Right hindlimb (tissue), 1 donor: ENCODE data around the gene KIFAP3.
"Not testable (repeated sequence)": the region's sequence is repeated elsewhere in the genome, so short reads cannot be mapped to it uniquely, and the experiment has no call there.

Experiments
- DNase-seq: peaks from one replicate; pipeline ENCODE4 v3.0.0-alpha.2; 2018

KIFAP3 gene

DNA sequence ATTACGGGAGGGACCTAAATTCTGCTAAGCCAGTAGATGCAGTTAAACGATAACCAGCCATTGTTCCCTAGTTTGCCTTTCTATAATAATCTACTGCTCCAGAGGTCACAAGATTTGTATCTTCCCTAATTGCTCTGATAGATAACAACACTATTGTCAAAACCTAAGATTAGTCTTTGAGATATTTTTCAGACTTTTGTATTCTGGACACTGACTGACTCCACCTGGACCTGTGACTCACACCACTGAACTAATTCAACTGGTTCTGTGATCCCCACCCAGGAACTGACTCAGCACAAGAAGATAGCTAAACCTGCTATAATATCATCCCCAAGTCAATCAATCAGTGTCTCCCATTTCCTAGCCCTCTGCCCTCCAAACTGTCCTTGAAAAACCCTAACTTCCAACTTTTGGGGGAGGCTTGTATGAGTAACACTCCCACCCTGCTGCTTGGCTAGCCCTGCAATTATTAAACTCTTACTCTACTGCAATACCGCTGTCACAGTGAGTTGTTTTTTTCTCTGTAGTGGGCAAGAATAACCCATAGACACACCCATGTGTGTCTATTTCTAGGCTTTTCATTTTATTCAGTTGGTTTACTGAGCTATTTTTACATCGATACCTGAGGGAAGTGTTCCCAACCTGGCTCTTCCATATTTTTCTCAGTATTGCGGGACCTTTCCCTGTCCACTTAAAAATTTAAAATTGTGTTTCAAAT, 11.2 kb downstream of the KIFAP3 start:
- DNase-seq: no peak

DNA sequence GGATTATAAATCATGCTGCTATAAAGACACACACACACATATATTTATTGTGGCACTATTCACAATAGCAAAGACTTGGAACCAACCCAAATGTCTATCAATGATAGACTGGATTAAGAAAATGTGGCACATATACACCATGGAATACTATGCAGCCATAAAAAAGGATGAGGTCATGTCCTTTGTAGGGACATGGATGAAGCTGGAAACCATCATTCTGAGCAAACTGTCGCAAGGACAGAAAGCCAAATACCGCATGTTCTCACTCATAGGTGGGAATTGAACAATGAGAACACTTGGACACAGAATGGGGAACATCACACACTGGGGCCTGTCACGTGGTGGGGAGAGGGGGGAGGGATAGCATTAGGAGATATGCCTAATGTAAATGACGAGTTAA, 12.8 kb downstream of the KIFAP3 start:
- DNase-seq: not testable (repeated sequence)

DNA sequence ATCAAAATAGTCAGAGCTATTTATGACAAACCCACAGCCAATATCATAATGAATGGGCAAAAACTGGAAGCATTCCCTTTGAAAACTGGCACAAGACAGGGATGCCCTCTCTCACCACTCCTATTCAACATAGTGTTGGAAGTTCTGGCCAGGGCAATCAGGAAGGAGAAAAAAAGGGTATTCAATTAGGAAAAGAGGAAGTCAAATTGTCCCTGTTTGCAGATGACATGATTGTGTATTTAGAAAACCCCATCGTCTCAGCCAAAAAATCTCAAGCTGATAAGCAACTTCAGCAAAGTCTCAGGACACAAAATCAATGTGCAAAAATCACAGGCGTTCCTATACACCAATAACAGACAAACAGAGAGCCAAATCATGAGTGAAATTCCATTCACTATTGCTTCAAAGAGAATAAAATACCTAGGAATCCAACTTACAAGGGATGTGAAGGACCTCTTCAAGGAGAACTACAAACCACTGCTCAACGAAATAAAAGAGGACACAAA, 14.4 kb downstream of the KIFAP3 start:
- DNase-seq: not testable (repeated sequence)

DNA sequence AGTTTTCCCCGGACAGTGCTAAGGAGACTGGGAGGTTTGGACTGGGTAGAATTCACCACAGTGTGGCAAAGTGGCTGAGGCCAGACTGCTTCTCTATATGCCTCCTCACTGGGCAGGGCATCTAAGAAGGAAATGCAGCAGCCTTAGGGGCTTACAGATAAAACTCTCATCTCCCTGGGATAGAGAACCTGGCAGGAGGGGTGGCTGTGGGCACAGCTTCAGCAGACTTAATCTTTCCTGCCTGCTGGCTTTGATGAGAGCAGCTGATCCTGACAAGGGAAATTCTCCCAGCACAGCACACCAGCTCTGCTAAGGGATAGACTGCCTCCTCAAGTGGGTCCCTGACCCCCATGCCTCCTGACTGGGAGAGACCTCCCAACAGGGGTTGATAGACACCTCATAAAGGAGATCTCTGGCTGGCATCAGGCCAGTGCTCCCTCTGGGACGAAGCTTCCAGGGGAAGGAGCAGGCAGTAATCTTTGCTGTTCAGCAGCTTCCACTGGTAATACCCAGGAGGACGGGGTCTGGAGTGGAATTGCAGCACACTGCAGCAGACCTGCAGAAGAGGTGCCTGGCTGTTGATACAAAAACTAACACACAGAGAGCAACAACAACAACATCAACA, 25.2 kb downstream of the KIFAP3 start:
- no peak for DNase-seq

DNA sequence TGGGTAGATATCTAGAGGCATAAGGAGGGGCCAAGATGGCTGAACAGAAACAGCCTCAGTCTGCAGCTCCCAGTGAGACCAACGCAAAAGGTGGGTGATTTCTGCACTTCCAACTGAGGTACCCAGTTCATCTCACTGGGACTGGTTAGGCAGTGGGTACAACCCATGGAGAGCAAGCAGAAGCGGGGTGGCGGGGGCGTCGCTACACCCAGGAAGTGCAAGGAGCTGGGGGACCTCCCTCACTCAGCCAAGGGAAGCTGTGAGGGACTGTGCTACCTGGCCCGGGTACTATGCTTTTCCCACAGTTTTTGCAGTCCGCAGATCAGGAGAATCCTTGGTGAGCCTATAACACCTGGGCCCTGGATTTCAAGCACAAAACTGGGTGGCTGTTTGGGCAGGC, 26.0 kb downstream of the KIFAP3 start:
- DNase-seq: no peak

DNA sequence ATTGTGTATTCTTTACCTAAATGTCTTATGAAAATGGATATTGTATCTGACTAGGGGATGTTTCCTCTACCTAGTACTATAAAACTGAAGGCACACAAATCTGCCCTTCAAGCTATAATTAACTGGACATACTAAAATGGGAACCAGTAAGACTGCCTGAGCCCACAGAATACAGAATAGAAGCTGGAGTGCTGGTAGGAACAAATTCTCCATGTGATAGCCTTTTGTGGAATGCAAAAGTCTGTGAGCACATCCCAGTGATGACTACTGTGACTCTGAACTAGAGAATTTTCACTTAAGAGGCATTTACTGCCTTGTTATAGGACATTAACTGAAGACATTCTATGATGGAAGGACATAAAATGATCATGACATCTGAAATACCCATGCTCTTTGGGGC, 30.3 kb downstream of the KIFAP3 start:
- DNase-seq: no peak

DNA sequence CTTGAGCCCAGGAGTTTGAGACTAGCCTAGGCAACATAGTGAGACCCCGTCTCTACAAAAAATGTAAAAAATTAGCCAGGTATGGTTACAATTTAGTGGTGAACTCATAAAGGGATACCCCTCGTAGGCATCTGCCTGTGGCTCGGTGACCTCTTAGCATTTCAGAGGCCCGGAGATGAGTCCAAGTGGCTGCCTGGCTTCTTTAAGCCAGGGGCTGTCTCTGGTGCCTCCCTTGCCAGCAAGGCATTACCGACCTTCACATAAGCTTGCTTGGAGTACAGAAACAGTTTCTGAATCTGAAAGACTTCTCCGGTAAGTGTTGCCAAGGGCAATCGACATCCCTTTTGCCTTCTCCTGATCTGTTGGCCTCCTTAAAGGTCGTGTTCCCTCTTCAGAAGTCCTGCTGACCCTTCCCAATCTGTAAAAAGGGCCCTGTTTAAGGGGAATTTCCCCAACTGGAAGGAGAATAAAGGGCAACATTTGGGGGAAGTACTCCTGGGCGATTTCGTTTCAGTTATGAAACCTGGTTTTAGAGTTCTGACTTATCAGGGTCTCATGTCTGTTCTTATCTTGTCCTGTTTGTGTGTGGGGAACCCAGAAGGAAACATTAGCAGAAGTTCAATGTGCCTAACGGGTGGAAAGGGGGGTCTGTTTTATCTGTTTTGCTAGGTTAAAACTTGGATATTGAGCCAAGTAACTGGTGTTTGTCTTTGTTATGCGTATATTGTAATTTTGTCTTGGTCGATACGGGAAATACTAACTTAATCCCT, 32.9 kb downstream of the KIFAP3 start:
- no peak for DNase-seq

DNA sequence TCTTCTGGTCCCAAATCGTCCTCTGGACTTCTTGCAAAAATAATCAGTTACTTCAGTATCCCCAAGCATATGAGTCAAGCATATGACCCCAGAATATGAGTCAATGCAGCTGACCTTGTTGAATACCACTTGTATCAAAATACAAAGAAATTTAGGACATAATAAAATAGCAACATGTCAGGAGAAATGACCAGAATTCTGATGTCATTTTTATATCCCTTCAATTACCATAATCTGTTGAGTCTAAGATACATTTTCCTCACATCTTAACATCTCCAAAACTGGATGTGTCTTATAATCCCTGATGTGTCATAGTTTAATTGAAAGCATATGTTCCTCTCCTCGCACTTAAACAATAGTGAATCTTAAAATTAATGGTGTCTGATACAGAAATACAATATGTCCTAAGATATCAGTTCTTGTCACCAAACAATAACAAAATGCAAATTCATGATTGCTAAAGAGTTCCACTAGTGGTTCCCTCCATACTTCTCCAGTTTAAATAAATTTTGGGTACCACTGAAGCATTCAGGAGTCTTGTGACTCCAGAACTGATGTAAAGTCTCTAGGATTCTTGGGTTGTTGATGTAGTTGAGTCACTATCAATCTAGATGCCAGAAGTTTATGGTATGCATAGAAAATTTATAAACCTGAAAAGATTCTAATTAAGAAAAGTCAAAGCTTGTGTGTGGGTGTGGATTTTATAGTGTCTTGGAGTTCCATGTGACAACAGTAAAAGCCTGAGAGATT, 41.8 kb downstream of the KIFAP3 start:
- no peak for DNase-seq

DNA sequence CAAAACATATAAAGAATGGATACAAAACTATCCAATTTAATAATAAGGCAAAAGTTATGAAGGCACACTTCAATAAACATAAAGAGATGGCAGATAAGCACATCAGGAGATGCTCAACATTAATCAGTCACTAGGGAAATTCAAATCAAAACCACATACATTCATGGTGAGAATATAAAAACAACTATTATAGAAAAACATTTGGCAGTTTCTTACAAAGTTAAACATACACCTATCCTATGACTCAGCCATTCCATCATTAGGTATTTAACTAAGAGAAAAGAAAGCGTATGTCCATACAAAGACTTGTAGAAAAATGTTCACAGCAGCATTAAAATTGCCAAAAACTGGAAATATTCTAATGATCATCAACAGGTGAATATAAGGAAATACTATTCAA, 44.3 kb downstream of the KIFAP3 start:
- no peak for DNase-seq

DNA sequence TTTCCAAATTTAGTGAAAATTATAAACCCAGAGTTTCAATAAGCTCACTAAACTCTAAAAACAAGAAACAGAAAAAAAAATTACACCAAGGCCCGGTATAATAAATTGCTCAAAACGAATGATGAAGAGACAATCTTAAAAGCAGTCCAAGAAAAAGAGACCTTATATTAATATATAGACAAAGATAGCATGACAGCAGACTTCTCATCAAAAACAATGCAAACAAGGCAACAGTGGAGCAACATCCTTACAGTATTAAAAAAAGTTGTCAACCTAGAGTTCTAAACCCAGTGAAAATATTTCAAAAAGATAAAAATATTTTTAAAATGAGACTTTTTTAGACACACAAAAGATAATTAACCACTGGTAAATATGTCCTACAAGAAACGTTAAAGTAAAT, 46.7 kb downstream of the KIFAP3 start:
- DNase-seq: no peak

DNA sequence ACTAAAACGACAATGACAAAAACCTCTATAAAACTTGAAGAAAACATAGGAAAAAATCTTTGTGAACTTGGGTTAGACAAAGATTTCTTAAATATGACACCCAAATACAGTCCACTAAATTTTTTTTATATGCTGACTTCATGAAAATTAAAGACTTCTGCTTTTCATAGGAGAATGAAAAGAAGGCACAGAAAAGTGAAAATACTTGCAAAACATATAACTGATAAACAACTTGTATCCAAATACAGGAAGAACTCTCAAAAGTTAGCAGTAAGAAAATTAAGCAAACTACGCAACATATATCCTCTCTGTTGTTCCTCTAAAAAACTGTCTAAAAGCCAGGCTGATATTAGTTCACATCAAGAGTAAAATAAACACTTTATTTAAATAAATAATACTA, 53.6 kb downstream of the KIFAP3 start:
- no peak for DNase-seq

DNA sequence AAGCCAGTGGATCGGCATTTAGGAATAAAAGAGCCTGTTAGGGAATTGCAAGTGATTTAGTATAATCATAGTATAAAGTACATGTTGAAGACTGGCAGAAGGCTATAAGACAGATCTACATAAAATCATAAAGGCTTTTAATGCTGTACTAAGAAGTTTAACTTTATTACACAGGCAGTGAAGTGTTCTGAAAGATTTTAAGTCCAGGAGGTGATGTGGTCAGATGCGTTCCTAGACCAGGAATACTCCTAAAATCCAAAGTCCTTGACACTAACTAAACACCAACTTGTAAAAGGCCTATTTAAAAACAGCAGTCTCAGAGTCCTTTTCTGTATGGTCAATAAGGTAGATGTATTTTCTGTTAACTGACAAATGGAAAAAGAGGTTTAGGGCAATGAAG, 57.0 kb downstream of the KIFAP3 start:
- no peak for DNase-seq

DNA sequence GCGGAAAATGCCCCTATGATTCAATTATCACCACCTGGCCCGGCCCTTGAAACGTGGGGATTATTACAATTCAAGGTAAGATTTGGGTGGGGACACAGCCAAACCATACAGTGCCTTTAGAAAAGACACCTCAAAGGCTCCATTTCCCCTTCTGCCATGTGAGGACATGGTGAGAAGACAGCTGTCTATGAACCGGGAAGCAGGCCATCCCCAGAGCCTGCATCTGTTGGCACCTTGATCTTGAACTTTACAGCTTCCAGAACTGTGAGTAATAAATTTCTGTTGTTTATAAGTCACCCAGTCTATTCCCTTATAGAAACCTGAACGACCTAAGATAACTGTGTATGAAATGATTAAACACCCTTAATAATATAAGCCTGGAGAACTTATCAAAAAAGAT, 61.6 kb downstream of the KIFAP3 start:
- no peak for DNase-seq

DNA sequence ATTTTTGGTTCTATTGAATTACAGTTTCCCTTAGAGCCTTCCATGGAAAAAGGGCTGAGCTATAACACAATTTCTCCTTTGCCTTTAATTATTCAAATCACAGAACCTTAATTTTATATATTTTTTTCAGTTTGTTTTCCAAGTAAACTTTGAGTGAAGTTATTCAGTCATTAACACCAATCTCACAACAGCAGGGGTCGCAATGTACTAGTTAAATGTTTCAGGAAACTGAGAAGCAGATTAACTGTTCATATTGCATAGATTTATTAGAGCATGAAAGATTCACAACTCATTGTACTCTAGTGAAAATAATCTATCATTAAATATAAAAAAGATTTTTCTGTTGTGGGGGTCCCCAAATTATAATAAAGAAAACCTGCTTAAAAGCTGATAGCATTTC, 64.1 kb downstream of the KIFAP3 start:
- peak; percentile 34 for DNase-seq

DNA sequence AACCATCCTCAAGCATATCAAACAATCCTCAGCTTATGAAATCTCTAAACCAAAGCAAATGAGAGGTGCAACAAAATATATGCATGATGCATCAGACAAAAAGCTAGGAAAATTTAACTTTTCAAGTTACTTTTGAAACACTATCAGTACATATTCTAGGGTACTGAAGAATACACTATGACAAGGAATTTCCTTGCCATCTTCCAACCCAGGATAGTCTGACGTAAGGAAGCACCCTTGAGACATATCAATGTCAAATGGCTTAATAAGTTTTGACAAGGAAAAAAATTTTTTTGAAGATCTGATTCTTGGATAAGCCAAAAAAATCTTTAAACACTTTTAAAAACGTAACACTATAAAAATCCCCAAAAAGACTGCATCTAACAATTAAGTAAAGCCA, 64.9 kb downstream of the KIFAP3 start:
- DNase-seq: no peak

DNA sequence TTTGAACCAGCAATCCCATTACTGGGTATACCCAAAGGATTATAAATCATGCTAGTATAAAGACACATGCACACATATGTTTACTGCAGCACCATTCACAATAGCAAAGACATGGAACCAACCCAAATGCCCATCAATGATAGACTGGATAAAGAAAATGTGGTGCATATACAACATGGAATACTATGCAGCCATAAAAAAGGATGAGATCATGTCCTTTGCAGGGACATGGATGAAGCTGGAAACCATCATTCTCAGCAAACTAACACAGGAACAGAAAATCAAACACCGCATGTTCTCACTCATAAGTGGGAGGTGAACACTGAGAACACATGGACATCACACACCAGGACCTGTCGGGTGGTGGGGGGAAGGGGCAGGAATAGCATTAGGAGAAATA, 65.8 kb downstream of the KIFAP3 start:
- not testable (repeated sequence) for DNase-seq

DNA sequence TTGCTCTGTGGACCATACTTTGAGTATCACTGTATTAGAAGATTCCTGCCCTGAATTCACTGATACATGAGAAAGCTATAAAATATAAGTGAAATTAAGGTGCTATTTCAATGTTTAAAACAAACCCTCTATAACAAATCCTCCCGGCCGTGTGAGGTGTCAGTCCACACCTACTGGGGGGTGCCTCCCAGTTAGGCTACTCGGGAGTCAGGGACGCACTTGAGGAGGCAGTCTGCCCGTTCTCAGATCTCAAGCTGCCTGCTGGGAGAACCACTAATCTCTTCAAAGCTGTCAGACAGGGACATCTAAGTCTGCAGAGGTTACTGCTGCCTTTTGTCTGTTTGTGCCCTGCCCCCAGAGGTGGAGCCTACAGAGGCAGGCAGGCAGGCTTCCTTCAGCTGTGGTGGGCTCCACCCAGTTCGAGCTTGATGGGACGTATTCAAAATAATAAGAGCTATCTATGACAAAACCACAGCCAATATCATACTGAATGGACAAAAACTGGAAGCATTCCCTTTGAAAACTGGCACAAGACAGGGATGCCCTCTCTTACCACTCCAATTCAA, 71.1 kb downstream of the KIFAP3 start:
- not testable (repeated sequence) for DNase-seq

DNA sequence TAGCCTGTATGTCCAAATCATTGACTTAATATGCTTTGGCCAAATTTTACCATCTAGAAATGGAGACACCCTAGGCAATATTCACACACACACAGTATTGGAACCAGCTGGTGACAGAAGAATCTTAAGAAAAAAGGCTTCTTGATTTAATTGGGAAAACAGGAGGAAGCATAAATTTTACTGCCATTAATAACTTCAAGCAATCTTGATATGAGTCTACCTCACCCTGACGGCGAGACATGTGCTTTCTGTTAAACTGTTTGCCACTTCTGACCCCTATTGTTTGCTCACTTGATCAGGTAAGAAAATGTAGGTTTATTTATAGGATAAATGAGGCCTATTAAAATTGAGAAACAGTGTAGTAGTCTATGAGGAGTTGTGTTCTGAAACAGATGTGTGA, 73.2 kb downstream of the KIFAP3 start:
- DNase-seq: no peak

DNA sequence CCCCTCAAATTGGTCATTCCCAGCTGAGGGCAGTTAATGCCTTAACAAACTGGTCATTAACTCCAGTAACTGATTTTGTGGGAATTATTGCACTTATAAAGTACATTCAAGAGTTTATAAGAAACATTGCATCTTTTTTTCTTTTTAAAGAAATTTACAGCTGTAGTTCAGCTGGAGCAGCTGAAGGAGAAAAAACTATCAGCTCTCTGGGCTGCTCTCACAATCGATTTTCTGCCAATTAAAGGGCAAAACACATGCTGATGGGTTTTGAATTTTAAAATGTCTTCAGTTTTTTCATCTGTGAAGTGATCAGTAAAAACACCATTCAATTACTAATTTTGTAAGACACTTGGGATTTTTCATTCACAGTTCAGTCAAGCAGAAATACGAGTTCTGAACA, 74.7 kb downstream of the KIFAP3 start:
- DNase-seq: peak; percentile 24

DNA sequence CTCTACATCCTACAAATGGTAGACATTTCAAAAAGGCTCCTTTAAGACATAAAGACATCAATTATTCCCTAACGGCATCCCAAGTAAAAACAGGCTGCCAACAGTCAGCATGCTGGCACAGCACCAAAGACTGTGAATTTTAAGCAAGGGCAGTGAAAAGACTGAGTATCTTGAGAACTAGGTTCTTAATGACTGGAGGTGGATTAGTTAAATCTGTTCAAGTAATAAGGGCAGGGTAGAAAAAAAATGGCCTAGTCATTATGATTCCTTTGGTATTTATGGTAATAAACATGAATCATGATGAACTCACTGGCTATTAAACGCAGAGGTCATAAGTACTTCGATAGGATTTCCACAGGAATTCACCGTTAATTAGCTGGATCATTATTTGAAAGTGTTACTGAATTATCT, 75.2 kb downstream of the KIFAP3 start:
- peak; percentile 62 for DNase-seq

DNA sequence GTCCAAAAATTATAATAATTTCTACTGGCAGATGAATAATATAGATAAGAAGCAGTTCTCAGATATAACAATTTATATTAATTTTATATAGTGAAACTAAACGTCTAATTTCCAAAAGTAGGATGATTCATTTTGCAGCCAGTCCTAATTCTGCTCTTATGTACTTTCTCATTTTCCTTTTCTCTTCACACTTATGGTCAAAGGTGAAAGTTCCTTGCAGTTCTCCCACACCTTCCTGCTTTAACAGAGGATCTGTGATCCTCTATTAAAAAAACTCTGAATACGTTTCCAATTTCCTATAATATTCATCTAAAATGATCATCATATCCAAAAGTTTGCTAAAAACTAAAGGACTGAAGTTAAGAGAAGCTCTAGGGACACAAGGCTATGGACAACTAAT, 78.5 kb downstream of the KIFAP3 start:
- no peak for DNase-seq

DNA sequence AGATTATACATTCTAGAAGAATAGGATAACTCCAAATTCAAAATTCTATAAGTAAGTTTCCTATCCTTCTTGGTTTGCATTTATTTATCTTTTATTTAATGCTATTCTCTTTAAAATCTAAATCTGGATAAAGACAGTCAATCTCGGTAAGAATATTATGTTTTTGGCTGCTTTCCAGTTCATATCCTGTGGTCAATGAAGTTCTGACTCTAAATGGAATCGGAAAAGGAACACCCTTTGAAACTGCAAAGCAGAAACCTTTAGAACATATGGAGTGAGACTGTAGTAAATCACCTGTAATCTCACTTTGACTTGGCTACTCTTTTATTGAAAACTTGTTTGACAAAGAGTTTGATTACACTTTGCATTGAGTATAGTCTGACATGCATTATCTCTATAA, 85.2 kb downstream of the KIFAP3 start:
- DNase-seq: no peak

DNA sequence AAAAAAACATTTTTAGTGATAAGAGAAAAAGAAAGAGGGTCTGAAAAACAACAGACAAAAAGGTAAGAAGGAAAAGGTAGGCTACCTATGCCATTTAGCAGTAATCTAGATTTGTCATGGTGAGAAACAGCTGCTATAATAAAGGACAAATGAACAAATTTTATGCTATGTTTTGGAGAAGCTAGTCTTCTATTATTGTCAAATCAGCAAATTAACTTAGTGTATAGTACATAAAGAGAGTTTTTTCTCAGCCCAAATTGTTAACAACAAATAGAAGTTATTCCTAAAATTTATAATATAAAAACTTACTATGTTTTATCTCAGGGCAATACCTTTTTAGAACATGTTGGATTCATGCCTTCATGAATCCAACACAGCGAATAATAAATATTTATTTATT, 88.7 kb downstream of the KIFAP3 start:
- DNase-seq: no peak
